HEK293 (cell line): Measurements from ENCODE around the gene MCU.

Source experiments
- CTCF ChIA-PET: fragments of 350-600 bp; formaldehyde crosslinking; extraction: SDS; loops from one replicate; lab custom pipeline; 2021; ENCODE audit warnings: antibody characterized with exemption; lab: Yijun Ruan, JAX
- POLR2A ChIA-PET: fragments of 300-600 bp; formaldehyde crosslinking; extraction: SDS; loops from one replicate; lab custom pipeline; 2020; ENCODE audit warnings: antibody characterized with exemption, inconsistent platforms; lab: Yijun Ruan, JAX
- H3K27ac ChIP-seq: fragments of 200-500 bp; sonication (Bioruptor generic); 2 replicates; pipeline ENCODE4 v1.5.1; 2014; ENCODE audit warnings: low read depth, low read length, control low read depth, inconsistent platforms; ENCODE audit errors: extremely low read depth
- H3K36me3 ChIP-seq, 2 experiments: fragments of 200-500 bp in 1 of 2; sonication (Bioruptor generic) in 1 of 2; 1 replicate in 1 of 2; 2 replicates in 1 of 2; pipeline ENCODE4 v1.5.1; 2014 to 2017; ENCODE audit warnings: inconsistent platforms in 2 of 2, low read length in 2 of 2; ENCODE audit not compliant: control insufficient read depth in 2 of 2, insufficient read depth in 1 of 2
- H3K4me1 ChIP-seq: fragments of 200-500 bp; sonication (Bioruptor generic); 2 replicates; pipeline ENCODE4 v1.5.1; 2014; ENCODE audit warnings: mild to moderate bottlenecking, low read length, inconsistent platforms; ENCODE audit not compliant: control insufficient read depth, insufficient read depth
- H3K4me3 ChIP-seq: 2 replicates; pipeline ENCODE4 v1.5.1; 2011; ENCODE audit warnings: low read depth, mild to moderate bottlenecking, control low read depth, low read length, moderate library complexity
- H3K9me3 ChIP-seq: fragments of 200-500 bp; sonication (Bioruptor generic); 2 replicates; pipeline ENCODE4 v1.5.1; 2014; ENCODE audit warnings: low read depth, low read length, inconsistent platforms; ENCODE audit not compliant: control insufficient read depth, insufficient read depth
- BCL11B ChIP-seq: fragments of 450-650 bp; formaldehyde crosslinking; IDR thresholded peaks from 2 replicates; pipeline ENCODE4 v1.5.1; 2016; ENCODE audit warnings: low read depth, missing biosample characterization, missing genetic modification characterization
- HOXD13 ChIP-seq: sonication (generic); formaldehyde crosslinking; IDR thresholded peaks from 2 replicates; pipeline ENCODE4 v1.8.0; 2022; ENCODE audit warnings: missing genetic modification reagents, borderline replicate concordance
- KLF10 ChIP-seq: fragments of 450-650 bp; IDR thresholded peaks from 2 replicates; pipeline ENCODE4 v1.5.1; 2018; ENCODE audit warnings: missing biosample characterization, mild to moderate bottlenecking, missing genetic modification characterization
- PRDM1 ChIP-seq: fragments of 450-650 bp; formaldehyde crosslinking; IDR thresholded peaks from 2 replicates; pipeline ENCODE4; 2016; ENCODE audit warnings: missing biosample characterization, missing genetic modification characterization
- PRDM6 ChIP-seq: fragments of 450-650 bp; formaldehyde crosslinking; IDR thresholded peaks from 2 replicates; pipeline ENCODE4 v1.5.1; 2017; ENCODE audit warnings: missing biosample characterization, missing genetic modification characterization
- YY1 ChIP-seq: fragments of 450-650 bp; formaldehyde crosslinking; IDR thresholded peaks from 2 replicates; pipeline ENCODE4 v1.5.1; 2018; ENCODE audit warnings: missing biosample characterization, missing genetic modification characterization
- ZBTB11 ChIP-seq: fragments of 450-650 bp; formaldehyde crosslinking; conservative IDR thresholded peaks from 2 replicates; pipeline ENCODE4 v1.5.1; 2016; ENCODE audit warnings: low read depth, missing biosample characterization, missing genetic modification characterization
- ZNF175 ChIP-seq: fragments of 450-650 bp; formaldehyde crosslinking; IDR thresholded peaks from 2 replicates; pipeline ENCODE4 v1.5.1; 2016; ENCODE audit warnings: missing biosample characterization, missing genetic modification characterization
- ZNF274 ChIP-seq, 2 experiments: fragments of 200-500 bp in 1 of 2; fragments of 450-650 bp in 1 of 2; sonication (Bioruptor generic) in 1 of 2; formaldehyde crosslinking in 1 of 2; IDR thresholded peaks; 2 replicates each; pipeline versions ENCODE4 v1.5.1 to v1.6.1; 2014 to 2016; ENCODE audit warnings: borderline replicate concordance in 1 of 2, inconsistent platforms in 1 of 2, low read length in 1 of 2, missing biosample characterization in 1 of 2, missing genetic modification characterization in 1 of 2
- ZNF398 ChIP-seq: fragments of 450-650 bp; formaldehyde crosslinking; IDR thresholded peaks from 2 replicates; pipeline ENCODE4 v1.5.1; 2017; ENCODE audit warnings: missing biosample characterization, missing genetic modification characterization
- ZNF610 ChIP-seq: fragments of 450-650 bp; formaldehyde crosslinking; IDR thresholded peaks from 2 replicates; pipeline ENCODE4 v1.5.1; 2016; ENCODE audit warnings: missing biosample characterization, missing genetic modification characterization, borderline replicate concordance
- ZNF677 ChIP-seq: fragments of 450-650 bp; IDR thresholded peaks from 2 replicates; pipeline ENCODE4 v1.5.0; 2018; ENCODE audit warnings: missing biosample characterization, mild to moderate bottlenecking, missing genetic modification characterization, moderate library complexity
- ZSCAN5A ChIP-seq: fragments of 450-650 bp; formaldehyde crosslinking; IDR thresholded peaks from 2 replicates; pipeline ENCODE4 v1.5.1; 2016; ENCODE audit warnings: missing biosample characterization, missing genetic modification characterization

The MCU gene

GRCh38 chr10:72826346-72826745, 134.4 kb downstream of the MCU start:
- Histone ChIP-seq H3K4me3 (no peak overlapping the region), H3K4me1 (no peaks in the 10 kb centered on the region), H3K36me3 (no peaks in the 10 kb centered on the region), H3K27ac (no peak overlapping the region), H3K9me3 (no peaks in the 10 kb centered on the region)
- ChIA-PET CTCF (interaction anchor here (0.6 to 0.9 kb wide), 2 partner anchors 9 to 684 kb away, joined by 3 to 7 read pairs; no protein-coding TSS in a partner anchor), POLR2A (no interaction called here)
- TF ChIP-seq PRDM6 (tag by site-specific recombination) = 0 out of 2 replicates have a peak, but pooled peaks have one; percentile 14
- no peak for TF ChIP-seq ZNF175 (tag by site-specific recombination)

- no peaks in the 10 kb centered on the region for H3K9me3 ChIP-seq
- H3K4me1 ChIP-seq = 0 out of 2 replicates have a peak, but pooled peaks cover 6% of the 10 kb centered on the region
- TF ChIP-seq ZNF274 (IDR thresholded peaks at IDR 0.05; ENCODE audit: low read length) (no peak), ZNF274 (tag by site-specific recombination; IDR thresholded peaks at IDR 0.05; ENCODE audit: borderline replicate concordance) (no peak), PRDM1 (tag by site-specific recombination) (peak; percentile 23; the same call in 1 of the 2 replicates), ZNF398 (tag by site-specific recombination) (peak; percentile 56; the same call in 1 of the 2 replicates), BCL11B (tag by site-specific recombination) (no peak), ZSCAN5A (no peak), ZBTB11 (tag by site-specific recombination) (no peak), YY1 (tag by site-specific recombination) (no peak), KLF10 (tag by site-specific recombination) (no peak), ZNF610 (tag by site-specific recombination) (no peak)
- TF ChIP-seq, all 188 proteins: peak for 2
- H3K27ac ChIP-seq = no peak overlapping the region
- ChIA-PET POLR2A (no interaction called here), CTCF (interaction anchor here (0.6 kb wide), 1 partner anchor 282 kb away, joined by 3 read pairs; the partner anchor contains the start of gene NUDT13)
- no peaks in the 10 kb centered on the region for H3K36me3 ChIP-seq
- H3K4me3 ChIP-seq = no peak overlapping the region
These were observed 136.4 kb downstream of the MCU start for GRCh38 chr10:72828294-72828693.

GRCh38 chr10:72830625-72831024, 138.7 kb downstream of the MCU start:
- H3K4me3 ChIP-seq = no peak overlapping the region
- ChIA-PET POLR2A (no interaction called here), CTCF (interaction anchor here (1.1 to 1.3 kb wide), 2 partner anchors 136 to 466 kb away, joined by 3 to 6 read pairs; no protein-coding TSS in a partner anchor)
- H3K27ac ChIP-seq = no peak overlapping the region
- 0 out of 2 replicates have a peak, but pooled peaks cover 6% of the 10 kb centered on the region for H3K4me1 ChIP-seq
- H3K9me3 ChIP-seq = no peaks in the 10 kb centered on the region
- TF ChIP-seq HOXD13 (CRISPR knock-in tag) = no peak
- TF ChIP-seq ZNF677 (tag by site-specific recombination) = no peak
- H3K36me3 ChIP-seq = peaks cover 0 to 5% of the 10 kb centered on the region in 2 experiments; a peak in 1 of 3 replicates
